NCI-H187 (cell line): ENCODE measurements around the gene MKKS.
A peak's percentile ranks its signal among the peaks of the same experiment; 100 is the strongest.

Source experiments
- DNase-seq, 2 experiments: peaks; one replicate each; lab custom pipeline; 2025; lab: John Stamatoyannopoulos, UW

MKKS gene

DNA sequence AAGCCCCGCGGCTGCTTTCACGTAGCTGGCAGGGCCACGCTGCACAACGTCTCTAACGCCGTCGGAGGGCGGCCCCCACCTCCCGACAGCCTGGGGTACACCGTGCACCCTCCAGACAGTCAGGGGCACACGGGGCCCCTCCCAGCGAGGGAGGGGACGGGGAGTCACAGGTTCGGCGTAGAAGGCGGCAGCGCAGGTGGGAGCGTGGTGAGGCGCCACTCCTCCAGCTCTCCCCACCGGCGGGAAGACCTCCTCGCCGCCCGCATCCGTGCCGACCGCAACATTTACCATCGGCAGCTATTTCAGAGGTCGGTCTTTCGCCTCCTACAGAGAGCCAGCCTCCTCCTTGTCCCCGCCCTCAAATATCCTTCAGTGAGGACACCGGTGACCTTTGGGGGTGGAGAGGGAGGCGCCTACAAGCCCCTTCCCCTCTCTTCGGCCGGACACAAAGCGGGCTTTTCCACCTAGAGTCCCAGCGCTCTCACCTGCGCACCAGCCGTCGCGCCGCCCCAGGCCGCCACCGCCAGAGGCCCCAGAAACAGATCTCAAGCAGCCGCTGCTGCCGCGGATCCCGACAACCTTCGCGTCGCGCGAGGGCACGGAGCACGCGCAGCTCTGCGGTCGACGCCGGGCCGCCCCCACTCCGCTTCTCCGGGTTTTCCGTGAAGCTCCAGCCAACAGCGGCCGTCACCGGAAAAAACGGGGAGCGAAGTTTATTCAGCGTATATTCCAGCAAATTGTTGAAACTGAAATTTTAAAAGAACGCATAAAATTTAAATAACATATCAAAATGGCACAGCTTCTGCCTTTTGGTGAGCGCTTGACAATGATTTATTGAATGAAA lies at the start of gene MKKS:
MKKS (minus strand) TSS at position 600 of the 844 bp plus-strand sequence. CDS start 20,708 bp downstream, outside the sequence.
- DNase-seq: peak; percentile 91 to 99

DNA sequence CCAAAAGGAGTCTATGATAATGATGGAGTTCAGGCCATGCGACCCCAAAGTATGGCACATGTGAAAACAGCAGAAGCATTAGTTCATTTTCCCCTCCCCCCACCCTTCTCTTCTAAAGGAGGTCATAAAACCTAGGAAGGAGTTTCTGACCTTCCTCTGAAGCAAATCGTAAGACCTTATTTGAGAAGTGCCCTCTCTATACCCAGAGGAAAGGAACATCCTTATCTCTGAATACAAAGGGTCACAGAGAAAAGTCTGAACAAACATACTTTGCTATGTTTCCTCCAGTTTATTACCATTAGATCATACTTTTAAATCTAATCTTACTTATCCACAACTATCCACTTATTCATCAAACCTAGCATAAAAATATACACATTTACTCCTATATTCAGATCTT lies 49.7 kb upstream of the MKKS start:
- no peak for DNase-seq

DNA sequence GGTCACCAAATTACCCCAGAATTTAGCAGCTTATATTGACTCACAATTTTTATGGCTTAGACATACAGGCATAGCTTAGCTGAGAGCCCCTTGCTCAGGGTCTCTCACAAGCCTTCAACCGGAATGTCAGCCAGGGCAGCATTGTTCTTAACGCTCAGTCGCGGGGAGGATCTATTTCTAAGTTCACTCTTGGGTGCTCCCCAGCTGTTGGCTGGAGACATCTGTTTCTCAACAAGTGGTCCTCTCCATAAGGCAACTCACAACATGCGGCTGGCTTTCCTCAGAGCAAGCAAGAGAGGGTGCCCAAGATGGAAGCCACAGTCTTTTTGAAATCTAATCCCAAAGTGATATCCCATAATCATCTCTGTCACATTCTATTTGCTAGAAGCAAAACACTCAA lies 47.7 kb upstream of the MKKS start:
- DNase-seq: no peak

DNA sequence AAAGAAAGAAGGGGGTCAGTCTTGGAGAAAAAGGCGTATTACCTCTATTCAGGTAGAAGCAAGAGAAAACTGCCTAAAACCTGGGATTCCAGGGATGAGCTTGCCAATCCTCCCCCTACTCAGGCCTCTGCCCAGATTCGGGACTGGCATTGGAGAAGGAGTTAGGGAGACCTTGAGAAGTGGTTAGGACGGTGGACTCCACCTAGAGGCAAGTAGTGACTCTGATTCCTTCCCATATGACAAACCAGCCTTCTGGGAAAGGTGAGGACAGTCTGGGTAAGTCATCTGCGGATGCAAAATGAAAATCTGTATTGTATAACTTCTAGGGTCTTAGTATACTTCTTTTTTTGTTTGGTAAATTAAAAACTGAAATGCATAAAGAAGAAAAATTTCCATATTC lies 44.9 kb upstream of the MKKS start:
- no peak for DNase-seq

DNA sequence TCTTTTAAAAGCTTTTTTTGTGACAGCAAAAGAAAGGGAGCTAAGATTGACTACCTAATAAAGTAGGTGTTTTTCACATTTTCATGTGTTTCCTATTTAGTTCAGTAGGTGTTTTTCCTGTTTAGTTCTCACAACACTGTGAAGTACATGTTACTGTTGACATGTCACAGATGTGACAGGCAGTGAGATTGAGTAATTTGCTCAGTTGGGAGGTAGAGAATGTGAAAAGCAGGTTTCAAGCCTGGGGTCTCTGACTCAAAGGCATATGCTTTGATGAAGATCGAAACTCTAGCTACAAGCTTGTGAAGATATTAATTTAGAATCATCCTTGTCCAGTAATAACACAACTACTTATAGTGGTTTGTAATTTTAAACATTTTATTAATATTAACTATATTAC lies 44.2 kb upstream of the MKKS start:
- DNase-seq: no peak

DNA sequence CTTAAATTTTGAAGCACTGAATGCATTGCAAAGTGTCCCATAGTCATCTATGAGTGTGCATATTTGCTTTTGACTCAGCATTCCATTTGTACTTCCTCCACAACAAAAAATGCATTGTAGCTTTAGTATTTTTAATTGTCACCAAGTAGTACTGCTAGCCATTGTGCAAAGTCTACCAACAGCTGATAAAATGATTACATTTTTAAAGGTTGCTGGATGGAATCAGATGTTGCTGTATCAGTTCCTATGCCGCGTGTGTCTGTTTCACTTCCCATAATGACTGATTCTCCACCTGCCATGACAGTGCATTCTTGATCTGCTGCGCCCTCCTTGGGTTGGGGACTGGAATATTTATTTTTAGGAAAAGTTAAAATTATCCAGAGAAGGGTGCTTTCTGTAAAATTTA lies 42.3 kb upstream of the MKKS start:
- DNase-seq: no peak

DNA sequence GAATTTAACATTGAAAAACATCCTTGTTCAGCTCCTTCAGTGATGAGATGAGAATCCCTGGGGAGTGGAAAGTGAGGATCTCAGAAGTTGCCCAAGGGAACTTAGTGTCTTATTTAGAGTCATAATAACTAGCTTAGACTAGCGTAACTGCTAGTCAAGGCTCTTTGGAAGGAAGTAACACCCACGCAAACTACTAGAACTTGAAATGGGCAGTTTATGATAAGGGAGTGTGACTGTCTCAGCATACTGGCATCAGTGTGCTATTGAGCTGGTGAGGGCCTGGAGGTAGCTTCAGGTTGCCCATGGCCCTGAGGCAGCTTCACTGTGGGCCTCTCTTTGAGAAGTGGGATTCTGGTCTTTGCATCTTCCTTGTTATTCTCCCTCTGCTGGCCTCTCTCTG lies 41.2 kb upstream of the MKKS start:
- no peak for DNase-seq

DNA sequence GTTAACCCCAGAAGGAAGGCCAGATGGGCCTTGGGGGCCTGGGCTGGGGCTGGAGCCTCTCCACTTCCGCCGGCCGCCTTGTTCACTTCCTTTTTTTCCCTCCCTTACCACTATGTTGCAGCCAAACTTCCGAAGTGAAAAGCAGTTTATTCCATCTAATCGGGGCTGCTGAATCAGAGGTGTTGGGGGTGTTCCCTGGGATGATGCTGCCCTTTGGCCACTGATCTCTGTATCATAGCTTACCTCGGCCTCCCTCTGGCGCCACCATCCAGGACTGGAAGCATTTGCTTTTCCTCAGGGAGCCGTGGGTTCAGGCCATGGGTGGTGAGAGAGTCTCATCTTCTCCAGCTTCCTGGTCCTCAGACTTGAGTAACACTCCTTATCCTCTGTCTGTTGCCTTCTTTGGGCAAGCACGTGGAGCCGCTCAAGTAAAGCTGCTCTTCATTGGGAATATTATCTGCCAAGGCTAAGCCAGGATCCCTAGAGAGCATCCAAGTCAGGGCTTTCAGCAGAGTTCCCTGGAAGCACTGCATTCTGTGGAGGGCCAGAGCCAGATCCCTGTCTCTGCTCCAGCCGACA lies 40.7 kb upstream of the MKKS start:
- no peak for DNase-seq

DNA sequence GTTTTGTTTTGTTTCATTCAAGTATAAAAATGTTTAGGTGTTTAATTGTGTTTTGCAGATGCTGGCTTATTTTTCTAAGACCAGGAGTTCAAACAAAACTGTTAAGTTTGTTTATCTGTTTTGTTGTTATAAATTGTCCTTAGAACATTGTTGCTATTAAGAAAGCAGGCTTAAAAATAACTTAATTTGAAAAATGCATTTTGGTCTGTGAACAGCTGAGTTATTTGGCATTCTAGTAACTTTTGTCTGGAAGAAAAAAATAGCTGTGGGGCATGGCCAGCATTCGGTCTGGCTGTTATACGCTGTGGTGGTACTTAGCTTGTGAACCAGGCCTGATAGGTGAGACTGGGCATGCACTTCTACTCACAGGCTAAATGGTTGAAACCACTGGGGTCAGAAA lies 38.8 kb upstream of the MKKS start:
- no peak for DNase-seq

DNA sequence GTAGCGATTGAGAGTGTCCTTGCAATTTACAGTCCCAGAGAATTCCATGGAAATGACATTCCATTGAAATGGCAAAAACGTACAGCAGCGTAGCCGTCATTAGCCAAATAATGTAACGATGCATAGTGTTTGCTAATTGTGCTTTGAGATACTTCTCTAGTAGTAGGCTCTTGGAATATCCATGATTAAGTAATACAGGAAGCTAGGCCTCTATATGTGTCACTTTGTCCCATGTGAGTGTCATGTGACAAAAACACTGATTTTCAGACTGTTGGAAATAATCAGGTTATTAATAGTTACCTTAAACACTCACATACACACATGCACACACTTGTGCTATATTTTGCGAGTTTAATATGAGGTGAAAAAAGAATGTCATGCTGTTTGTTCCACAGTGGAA lies 36.3 kb upstream of the MKKS start:
- no peak for DNase-seq

DNA sequence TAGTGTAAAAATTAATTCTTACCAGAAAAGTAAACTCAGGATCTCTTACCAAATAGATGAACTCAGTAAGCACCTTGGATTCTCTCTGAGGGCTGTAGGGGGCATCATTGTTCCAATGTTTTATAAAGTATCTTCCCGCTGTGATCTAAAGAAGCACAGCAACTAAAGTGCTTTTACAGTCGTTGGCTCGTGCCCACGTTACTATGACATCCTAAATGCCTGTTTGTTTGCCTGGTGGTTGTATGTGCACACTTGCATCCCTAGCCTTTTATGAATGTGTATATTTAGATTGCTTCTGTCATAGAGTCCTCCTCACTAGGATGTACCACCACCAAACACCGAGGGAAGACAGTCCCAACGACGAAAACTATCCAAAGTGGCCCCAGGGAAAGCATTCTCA lies 35.6 kb upstream of the MKKS start:
- DNase-seq: peak; percentile 52 to 75

DNA sequence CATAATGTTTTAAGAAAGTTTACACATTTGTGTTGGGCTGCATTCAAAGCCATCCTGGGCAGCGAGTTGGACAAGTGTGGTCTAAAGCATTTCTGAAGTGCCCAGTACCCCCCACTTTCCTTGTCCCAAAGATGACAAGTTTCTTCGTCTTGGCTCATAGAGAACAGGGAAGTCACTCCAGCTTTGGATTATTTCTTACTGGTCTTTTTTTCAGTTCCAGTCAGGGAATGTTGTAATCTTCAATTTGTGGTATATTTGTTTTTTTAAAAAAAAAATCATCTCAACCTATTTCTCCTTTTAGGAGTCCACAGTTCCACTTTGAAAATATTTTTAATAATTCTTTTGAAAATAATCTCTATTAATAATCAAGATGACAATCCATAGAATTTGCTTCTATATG lies 35.0 kb upstream of the MKKS start:
- no peak for DNase-seq

DNA sequence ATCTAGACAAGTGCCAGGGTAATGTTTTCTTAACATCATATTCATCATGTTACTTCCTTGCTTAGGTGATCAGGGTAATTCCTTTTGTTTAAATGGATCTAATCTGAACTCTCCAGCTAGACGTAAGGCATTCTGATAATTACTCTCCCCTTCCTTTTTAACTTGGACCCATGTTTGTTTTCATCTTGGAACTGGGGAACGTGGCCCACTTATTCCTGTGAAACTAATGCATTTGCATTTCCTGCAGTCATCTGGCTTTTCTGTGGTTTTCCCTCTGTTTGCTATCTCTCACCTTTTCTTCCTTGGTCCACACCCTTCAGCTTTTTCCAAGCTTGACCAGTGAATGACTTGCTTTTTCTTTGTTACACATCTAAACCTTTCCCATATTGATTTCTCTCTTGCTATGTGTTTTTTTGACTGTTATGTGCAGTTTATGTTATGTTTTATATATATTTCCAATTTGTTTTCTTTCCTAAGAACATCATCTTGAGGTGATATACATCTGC lies 34.4 kb upstream of the MKKS start:
- no peak for DNase-seq

DNA sequence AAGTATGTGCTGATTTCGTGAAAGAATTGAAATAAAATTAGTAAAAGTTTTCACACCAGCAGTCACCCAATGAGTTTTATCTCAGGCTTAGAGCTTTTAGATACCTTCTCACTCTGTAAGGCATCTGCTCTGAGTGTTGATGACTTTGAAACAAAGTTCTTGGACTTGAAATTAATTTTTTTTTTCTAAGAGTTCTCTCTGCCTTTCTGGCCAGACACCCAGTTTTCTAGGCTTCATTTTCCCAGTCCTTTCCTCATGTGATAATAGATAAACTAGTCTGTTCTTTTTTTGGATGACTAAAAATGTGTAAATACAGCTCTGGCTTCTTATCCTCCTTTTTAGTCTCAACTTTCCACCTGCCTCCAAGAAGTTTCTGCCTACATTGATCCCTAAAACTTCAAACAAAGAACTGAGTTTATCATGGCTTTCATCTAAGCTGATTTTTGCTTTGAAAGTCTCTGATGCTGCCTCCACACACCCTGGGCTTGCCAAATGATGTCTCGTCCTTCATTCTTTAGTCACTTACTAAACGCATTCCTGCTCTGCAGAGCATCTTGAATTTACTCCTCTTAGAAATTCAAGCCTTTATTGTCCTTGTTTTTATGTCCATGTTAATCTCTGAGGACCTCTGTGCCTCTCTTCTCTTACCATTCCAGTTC lies 33.8 kb upstream of the MKKS start:
- no peak for DNase-seq

DNA sequence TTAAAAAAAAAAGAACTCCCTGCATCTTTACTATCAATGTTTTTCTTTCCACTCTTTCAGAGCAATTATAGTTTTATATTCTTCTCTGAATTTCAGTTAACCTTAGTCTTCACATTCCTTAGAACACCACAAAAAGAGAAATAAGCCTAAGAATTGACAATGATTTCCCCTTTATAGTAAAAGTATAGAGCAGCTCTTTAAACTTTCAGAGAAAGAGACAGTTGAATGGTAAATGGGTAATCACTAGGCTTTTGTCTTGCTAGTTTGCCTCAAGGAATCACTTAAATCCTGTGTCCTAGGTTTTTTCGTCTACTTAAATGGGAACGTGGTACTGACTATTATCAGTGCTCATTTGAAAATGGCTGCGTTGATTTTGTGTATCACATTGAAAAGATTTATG lies 32.8 kb upstream of the MKKS start:
- no peak for DNase-seq

DNA sequence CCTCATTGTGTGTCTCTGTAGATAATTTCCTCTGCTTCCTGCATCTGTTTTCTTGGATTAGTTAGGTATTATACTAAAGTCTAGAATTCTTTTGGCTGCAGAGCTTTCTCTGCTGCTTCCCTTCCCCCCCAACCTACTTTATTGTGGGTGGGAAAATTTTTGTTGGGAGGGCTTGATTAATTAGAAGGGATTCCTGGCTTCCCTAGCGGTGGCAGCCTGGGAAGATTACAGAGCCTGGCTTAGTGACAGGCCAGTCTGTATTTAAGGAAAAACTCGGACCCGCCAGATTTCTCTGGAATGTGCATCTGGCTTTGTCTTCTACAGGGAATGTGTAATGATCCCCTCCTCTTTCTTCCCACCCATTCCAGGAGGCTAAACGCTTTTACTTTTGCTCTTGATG lies 32.3 kb upstream of the MKKS start:
- DNase-seq: no peak

DNA sequence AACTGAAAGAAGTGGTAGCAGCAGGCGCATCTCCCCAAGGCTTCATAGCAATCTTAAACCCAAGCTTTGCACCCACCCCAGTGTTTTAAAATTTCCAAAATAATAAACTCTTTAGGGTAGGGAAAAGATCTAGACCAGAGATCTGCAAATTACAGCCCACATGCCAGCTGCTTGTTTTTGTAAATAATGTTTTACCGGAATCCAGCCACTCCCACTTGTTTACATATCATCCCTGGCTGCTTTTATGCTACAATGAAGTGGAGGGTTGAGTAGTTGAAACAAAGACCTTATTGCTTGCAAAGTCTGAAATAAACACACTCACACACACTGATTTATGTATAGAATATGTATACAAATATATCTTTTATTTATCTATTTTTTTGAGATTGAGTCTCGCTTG lies 31.1 kb upstream of the MKKS start:
- DNase-seq: no peak

DNA sequence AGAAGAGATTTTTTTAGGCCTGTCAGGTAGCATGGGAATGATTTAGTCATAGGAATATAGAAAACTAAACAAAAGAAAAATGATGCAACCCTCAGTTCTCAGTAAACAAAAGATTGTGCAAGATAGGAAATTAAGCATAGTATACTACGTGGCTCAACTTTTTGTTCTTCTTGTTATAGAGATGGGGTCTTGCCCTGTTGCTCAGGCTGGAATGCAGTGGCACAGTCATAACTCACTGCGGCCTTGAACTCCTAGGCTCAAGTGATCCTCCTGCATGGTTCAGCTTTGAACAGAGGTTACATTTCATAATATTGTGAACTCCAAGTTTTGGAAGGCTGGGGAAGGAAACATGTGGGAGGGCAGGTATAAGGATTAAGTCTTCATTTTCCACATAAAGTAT lies 29.6 kb upstream of the MKKS start:
- DNase-seq: no peak

DNA sequence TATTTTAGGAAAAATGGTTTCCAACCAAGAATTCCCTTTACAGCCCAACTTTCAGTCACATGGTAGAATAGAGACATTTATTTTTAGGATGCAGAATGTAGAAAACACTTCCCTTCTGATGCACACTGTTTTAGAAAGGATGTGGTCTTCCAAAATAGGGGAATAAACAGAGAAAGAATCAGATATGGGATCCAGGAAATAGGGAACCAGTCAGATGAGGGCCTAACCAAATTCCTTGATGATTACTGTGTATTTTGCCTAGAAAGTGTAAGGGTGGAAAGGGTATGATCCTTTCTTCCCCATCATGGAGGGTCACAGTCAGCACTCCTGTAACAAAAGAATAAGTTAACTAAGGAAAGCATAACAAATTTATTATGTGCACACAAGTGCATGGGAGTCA lies 28.5 kb upstream of the MKKS start:
- DNase-seq: no peak

DNA sequence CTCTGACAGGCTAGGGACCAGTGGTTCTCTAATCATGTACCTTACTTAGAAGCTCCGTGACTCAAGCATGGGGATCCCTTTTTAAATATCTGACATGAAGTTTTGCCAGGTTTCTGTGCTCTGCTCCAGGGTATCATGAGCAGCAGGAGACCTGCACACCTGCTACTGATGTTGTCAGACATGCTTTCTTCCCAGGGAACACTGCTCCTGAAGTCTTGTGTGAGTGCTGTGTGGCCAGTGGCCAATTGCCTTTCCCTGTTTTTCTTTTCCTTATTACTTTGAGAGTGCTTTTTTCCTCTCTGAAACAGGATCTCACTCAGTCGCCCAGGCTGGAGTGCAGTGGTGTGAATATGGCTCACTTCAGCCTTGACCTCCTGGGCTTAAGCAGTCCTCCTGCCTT lies 27.5 kb upstream of the MKKS start:
- DNase-seq: no peak

DNA sequence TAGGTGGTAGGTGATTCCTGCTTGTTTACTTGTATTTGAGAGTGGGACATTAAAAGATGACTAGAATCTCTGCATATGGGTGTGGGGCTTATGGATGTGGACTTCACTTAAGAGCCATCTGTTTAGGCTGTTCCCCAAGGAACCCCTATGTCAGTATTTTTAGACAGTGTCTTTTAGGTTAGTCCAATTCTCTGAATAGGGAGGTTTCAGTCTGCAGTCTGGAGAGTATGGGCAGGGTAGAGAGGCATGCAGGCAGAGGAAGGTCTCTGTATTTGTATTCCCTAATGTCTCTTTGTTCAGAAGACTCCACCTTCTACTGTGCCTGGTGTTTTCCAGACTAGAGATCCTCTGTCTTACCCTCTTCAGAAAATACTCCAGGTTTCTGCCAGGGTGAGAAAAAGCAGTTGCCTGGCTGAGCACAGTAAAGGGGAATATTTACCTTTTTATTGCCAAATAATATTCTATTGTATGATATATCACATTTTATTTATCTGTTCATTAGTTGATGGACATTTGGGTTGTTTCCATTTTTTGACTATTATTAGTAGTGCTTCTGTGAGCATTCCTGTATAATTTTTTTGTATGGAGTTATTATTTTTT lies 20.2 kb upstream of the MKKS start:
- no peak for DNase-seq

DNA sequence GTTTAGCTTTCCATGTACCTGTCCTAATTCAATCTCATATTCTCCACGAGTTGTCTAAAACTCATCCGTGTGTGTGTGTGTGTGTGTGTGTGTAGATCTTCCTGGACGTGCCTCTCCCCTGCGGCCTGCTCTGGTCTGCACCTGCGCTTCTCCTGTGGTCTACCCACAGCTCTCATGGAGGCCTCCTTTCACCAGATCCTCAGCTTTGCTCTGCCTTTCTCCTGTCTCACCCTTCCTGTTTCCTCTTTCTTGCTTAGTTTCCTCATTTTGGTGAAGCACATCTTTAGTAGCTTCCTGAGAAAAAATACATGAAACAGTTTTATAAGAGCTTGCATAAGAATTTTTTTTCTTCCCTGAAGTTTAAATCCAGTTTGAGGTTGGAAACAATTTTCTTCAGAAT lies 19.2 kb upstream of the MKKS start:
- no peak for DNase-seq

DNA sequence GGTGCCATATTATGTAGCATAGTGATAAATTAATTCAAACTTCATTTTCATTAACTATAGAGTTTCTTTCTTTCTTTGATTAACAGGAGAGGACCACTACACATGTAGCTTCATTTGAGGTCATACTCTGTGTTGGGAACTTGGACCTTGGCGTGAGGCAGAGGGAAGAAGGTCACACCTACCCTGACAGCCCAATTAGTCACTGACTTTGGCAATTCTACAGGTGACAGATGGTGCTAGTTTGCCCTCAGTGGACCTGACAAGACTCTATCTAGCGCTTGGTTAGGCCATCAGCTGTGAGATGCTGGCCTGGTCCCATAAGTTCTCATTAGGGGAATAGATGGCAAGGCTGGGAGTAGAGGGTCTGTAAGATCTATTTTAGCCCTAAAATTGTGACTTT lies 15.2 kb upstream of the MKKS start:
- no peak for DNase-seq
